Activated CD8-positive, alpha-beta memory T cell treated with anti-CD3 and anti-CD28 coated beads, Interleukin-2, amount 50 U/mL, for 24 hours (primary cell): Measurements from ENCODE around the gene NOLC1.
A peak's percentile ranks its signal among the peaks of the same experiment; 100 is the strongest.

ENCODE experiments used
- DNase-seq: peaks from one replicate; pipeline ENCODE4 v3.0.0-alpha.2; 2020; ENCODE audit errors: extremely low read depth

Gene NOLC1

GRCh38 chr10:102121739-102122372, 30.3 kb upstream of the NOLC1 start:
- DNase-seq = no peak

GRCh38 chr10:102122450-102122849, 29.7 kb upstream of the NOLC1 start:
- DNase-seq = no peak

- no peak for DNase-seq
Measured at GRCh38 chr10:102123223-102123622, 29.0 kb upstream of the NOLC1 start.

GRCh38 chr10:102131286-102132170, 20.7 kb upstream of the NOLC1 start:
- no peak for DNase-seq

GRCh38 chr10:102132193-102132562, 20.0 kb upstream of the NOLC1 start:
- DNase-seq = no peak

- peak; percentile 92 for DNase-seq
Measured at GRCh38 chr10:102132563-102133372, 19.4 kb upstream of the NOLC1 start, which contains the start of gene PPRC1. PPRC1 (plus strand) TSS chr10:102133040; CDS start chr10:102133069, 29 bp downstream.

- DNase-seq = no peak
Measured at GRCh38 chr10:102133373-102134195, 18.6 kb upstream of the NOLC1 start.

- no peak for DNase-seq
Measured at GRCh38 chr10:102134416-102134815, 17.8 kb upstream of the NOLC1 start.

- no peak for DNase-seq
Measured at GRCh38 chr10:102135956-102136526, 16.1 kb upstream of the NOLC1 start.

GRCh38 chr10:102139281-102140110, 12.7 kb upstream of the NOLC1 start:
- no peak for DNase-seq

GRCh38 chr10:102140218-102140617, 12.0 kb upstream of the NOLC1 start:
- DNase-seq = no peak

GRCh38 chr10:102140913-102141540, 11.2 kb upstream of the NOLC1 start:
- no peak for DNase-seq

GRCh38 chr10:102141583-102142107, 10.5 kb upstream of the NOLC1 start:
- DNase-seq = no peak

- DNase-seq = no peak
Measured at GRCh38 chr10:102146971-102147428, 5.2 kb upstream of the NOLC1 start.

GRCh38 chr10:102147561-102147960, 4.6 kb upstream of the NOLC1 start:
- DNase-seq = no peak

- DNase-seq = no peak
Measured at GRCh38 chr10:102148275-102148674, 3.9 kb upstream of the NOLC1 start.

GRCh38 chr10:102150970-102151773, 1.0 kb upstream of the NOLC1 start:
- DNase-seq = no peak

- DNase-seq = peak; percentile 34
Measured at GRCh38 chr10:102152545-102152890, 329 bp downstream of the NOLC1 start.
